ENCODE data around the gene RAMP2.

The RAMP2 gene

DNA sequence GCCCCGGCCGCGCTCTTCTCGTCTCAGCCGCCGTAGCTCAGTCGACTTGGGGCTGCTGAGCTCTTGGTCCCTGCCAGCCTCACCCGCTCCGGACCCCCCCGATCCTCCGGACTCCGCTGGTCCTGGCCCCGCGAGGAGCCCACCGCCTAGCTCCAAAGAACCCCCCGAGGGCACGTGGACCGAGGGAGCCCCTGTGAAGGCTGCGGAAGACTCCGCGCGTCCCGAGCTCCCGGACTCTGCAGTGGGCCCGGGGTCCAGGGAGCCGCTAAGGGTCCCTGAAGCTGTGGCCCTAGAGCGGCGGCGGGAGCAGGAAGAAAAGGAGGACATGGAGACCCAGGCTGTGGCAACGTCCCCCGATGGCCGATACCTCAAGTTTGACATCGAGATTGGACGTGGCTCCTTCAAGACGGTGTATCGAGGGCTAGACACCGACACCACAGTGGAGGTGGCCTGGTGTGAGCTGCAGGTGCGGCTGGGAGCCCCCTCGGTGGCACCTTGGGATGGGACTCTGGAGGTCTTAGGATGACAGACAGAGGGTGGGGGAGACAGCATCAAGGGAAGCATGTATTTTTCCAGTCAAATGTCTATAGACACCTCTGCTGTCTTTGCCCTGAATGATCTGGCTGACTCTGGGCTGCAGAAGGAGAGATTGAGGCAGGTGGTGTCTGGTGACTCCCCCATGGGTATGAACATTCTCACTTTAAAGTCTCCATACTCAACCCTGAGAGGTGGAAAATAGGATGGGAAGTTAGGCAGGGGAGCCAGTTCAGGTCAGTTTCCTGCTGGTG lies 20.0 kb downstream of the RAMP2 start:
- Histone ChIP-seq H3K27ac (ENCODE audit: low read depth, low read length) (peak overlapping the region; percentile 36), H3K4me3 (ENCODE audit: low read depth in 1 of 2, low read length in 2 of 2) (peak overlapping the region; percentile 57 to 58), H3K27me3 (ENCODE audit: control insufficient read depth in 1 of 2, insufficient read depth in 2 of 2, low read length in 2 of 2) (peaks cover 31 to 33% of the 10 kb centered on the region in 2 donors), H3K9me3 (ENCODE audit: control insufficient read depth in 1 of 2, low read length in 2 of 2) (no peaks in the 10 kb centered on the region), H3K36me3 (ENCODE audit: control insufficient read depth in 1 of 2, insufficient read depth in 2 of 2, low read length in 2 of 2) (peaks cover 11 to 29% of the 10 kb centered on the region in 2 donors), H3K4me1 (ENCODE audit: control insufficient read depth in 1 of 2, insufficient read depth in 2 of 2, low read length in 2 of 2) (peaks cover 16 to 18% of the 10 kb centered on the region in 2 donors), H3K9ac (ENCODE audit: low read depth in 1 of 2, low read length in 2 of 2) (peak overlapping the region; percentile 22 to 63)

DNA sequence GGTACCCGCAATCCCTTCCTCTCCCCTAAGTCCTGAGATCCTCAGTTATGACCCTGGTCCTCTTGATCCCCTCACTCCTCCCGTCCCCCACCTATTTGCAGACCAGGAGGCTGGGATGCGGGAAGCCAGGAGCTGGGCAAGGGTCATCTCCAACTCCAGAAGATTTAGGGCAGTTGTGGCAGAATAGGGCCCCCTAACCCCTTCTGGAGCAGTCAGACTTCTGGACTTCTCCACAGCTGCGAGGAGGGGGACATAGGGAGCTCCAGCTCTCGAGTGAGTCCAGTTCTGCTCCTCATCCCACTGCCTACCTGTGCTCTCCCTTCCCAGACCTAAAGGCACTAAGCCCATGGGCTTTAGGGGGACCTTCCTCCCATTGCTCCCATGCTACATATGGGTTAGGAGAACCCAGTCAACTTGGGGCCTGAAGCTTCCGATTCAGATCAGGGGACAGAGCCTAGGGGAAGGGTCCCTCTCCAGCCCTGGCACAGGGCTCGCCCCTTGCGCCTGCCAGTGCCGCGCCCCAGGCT lies 20.7 kb downstream of the RAMP2 start:
- peak overlapping the region; percentile 22 to 63 for H3K9ac ChIP-seq (ENCODE audit: low read depth in 1 of 2, low read length in 2 of 2)
- no peaks in the 10 kb centered on the region for H3K9me3 ChIP-seq (ENCODE audit: control insufficient read depth in 1 of 2, low read length in 2 of 2)
- peak overlapping the region; percentile 57 to 58 for H3K4me3 ChIP-seq (ENCODE audit: low read depth in 1 of 2, low read length in 2 of 2)
- no peak overlapping the region for H3K27ac ChIP-seq (ENCODE audit: low read depth, low read length)
- H3K27me3 ChIP-seq (ENCODE audit: control insufficient read depth in 1 of 2, insufficient read depth in 2 of 2, low read length in 2 of 2): peaks cover 31 to 33% of the 10 kb centered on the region in 2 donors
- peaks cover 16 to 18% of the 10 kb centered on the region in 2 donors for H3K4me1 ChIP-seq (ENCODE audit: control insufficient read depth in 1 of 2, insufficient read depth in 2 of 2, low read length in 2 of 2)
- peaks cover 11 to 26% of the 10 kb centered on the region in 2 donors for H3K36me3 ChIP-seq (ENCODE audit: control insufficient read depth in 1 of 2, insufficient read depth in 2 of 2, low read length in 2 of 2)

- Histone ChIP-seq H3K9ac (ENCODE audit: low read depth in 1 of 2, low read length in 2 of 2) (peak overlapping the region in 1 of 2 donors; percentile 22), H3K36me3 (ENCODE audit: control insufficient read depth in 1 of 2, insufficient read depth in 2 of 2, low read length in 2 of 2) (peaks cover 11 to 20% of the 10 kb centered on the region in 2 donors), H3K4me3 (ENCODE audit: low read depth in 1 of 2, low read length in 2 of 2) (peak overlapping the region; percentile 57 to 58), H3K4me1 (ENCODE audit: control insufficient read depth in 1 of 2, insufficient read depth in 2 of 2, low read length in 2 of 2) (peaks cover 16 to 18% of the 10 kb centered on the region in 2 donors), H3K27me3 (ENCODE audit: control insufficient read depth in 1 of 2, insufficient read depth in 2 of 2, low read length in 2 of 2) (peaks cover 31 to 33% of the 10 kb centered on the region in 2 donors), H3K9me3 (ENCODE audit: control insufficient read depth in 1 of 2, low read length in 2 of 2) (no peaks in the 10 kb centered on the region), H3K27ac (ENCODE audit: low read depth, low read length) (no peak overlapping the region)
These were observed 21.4 kb downstream of the RAMP2 start for GRCh38 chr17:42782166-42783061.

- Histone ChIP-seq H3K4me1 (ENCODE audit: control insufficient read depth in 1 of 2, insufficient read depth in 2 of 2, low read length in 2 of 2) (peaks cover 16 to 18% of the 10 kb centered on the region in 2 donors), H3K4me3 (ENCODE audit: low read depth in 1 of 2, low read length in 2 of 2) (peak overlapping the region in 1 of 2 donors; percentile 5), H3K9me3 (ENCODE audit: control insufficient read depth in 1 of 2, low read length in 2 of 2) (no peaks in the 10 kb centered on the region), H3K27ac (ENCODE audit: low read depth, low read length) (no peak overlapping the region), H3K36me3 (ENCODE audit: control insufficient read depth in 1 of 2, insufficient read depth in 2 of 2, low read length in 2 of 2) (peaks cover 10 to 12% of the 10 kb centered on the region in 2 donors), H3K27me3 (ENCODE audit: control insufficient read depth in 1 of 2, insufficient read depth in 2 of 2, low read length in 2 of 2) (peaks cover 31 to 33% of the 10 kb centered on the region in 2 donors), H3K9ac (ENCODE audit: low read depth in 1 of 2, low read length in 2 of 2) (no peak overlapping the region)
These were observed 22.2 kb downstream of the RAMP2 start for GRCh38 chr17:42783062-42783790.

GRCh38 chr17:42783791-42784138 lies 22.7 kb downstream of the RAMP2 start:
- Histone ChIP-seq H3K27ac (ENCODE audit: low read depth, low read length) (no peak overlapping the region), H3K4me1 (ENCODE audit: control insufficient read depth in 1 of 2, insufficient read depth in 2 of 2, low read length in 2 of 2) (peaks cover 16 to 18% of the 10 kb centered on the region in 2 donors), H3K9ac (ENCODE audit: low read depth in 1 of 2, low read length in 2 of 2) (no peak overlapping the region), H3K27me3 (ENCODE audit: control insufficient read depth in 1 of 2, insufficient read depth in 2 of 2, low read length in 2 of 2) (peaks cover 31 to 33% of the 10 kb centered on the region in 2 donors), H3K9me3 (ENCODE audit: control insufficient read depth in 1 of 2, low read length in 2 of 2) (no peaks in the 10 kb centered on the region), H3K4me3 (ENCODE audit: low read depth in 1 of 2, low read length in 2 of 2) (no peak overlapping the region), H3K36me3 (ENCODE audit: control insufficient read depth in 1 of 2, insufficient read depth in 2 of 2, low read length in 2 of 2) (peaks cover 5 to 6% of the 10 kb centered on the region in 2 donors)

GRCh38 chr17:42784409-42784808 lies 23.4 kb downstream of the RAMP2 start:
- Histone ChIP-seq H3K4me3 (ENCODE audit: low read depth in 1 of 2, low read length in 2 of 2) (no peak overlapping the region), H3K36me3 (ENCODE audit: control insufficient read depth in 1 of 2, insufficient read depth in 2 of 2, low read length in 2 of 2) (peaks cover 0 to 2% of the 10 kb centered on the region in 2 donors), H3K9me3 (ENCODE audit: control insufficient read depth in 1 of 2, low read length in 2 of 2) (no peaks in the 10 kb centered on the region), H3K9ac (ENCODE audit: low read depth in 1 of 2, low read length in 2 of 2) (no peak overlapping the region), H3K4me1 (ENCODE audit: control insufficient read depth in 1 of 2, insufficient read depth in 2 of 2, low read length in 2 of 2) (peaks cover 16 to 18% of the 10 kb centered on the region in 2 donors), H3K27me3 (ENCODE audit: control insufficient read depth in 1 of 2, insufficient read depth in 2 of 2, low read length in 2 of 2) (peaks cover 31 to 33% of the 10 kb centered on the region in 2 donors), H3K27ac (ENCODE audit: low read depth, low read length) (no peak overlapping the region)

DNA sequence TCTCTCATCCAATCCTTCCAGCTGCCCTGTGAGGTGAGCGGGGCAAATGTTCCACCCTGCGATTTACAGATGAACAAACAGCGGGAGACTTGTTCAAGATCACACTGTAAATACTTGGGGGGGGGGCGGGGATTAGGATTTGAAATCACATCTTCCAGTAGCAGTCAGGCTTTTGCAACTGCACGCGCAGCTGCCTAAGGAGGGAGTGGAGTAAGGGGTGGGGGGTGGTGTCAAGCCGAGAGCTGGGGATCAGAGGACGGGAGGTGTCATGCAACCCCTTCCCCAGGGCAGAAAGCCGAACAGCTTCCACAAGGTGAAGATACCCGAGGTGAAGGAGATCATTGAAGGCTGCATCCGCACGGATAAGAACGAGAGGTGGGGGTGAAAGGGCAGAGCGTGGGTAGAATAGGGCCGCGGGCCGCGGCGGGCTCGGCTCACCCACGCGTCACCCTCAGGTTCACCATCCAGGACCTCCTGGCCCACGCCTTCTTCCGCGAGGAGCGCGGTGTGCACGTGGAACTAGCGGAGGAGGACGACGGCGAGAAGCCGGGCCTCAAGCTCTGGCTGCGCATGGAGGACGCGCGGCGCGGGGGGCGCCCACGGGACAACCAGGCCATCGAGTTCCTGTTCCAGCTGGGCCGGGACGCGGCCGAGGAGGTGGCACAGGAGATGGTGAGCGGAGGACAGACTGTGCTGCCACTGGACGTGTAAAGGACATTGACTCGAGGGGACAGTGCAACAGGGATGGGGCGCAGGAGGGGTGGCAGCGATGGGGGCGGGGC lies 24.0 kb downstream of the RAMP2 start:
- Histone ChIP-seq H3K27ac (ENCODE audit: low read depth, low read length) (no peak overlapping the region), H3K36me3 (ENCODE audit: control insufficient read depth in 1 of 2, insufficient read depth in 2 of 2, low read length in 2 of 2) (no peaks in the 10 kb centered on the region), H3K9me3 (ENCODE audit: control insufficient read depth in 1 of 2, low read length in 2 of 2) (no peaks in the 10 kb centered on the region), H3K4me3 (ENCODE audit: low read depth in 1 of 2, low read length in 2 of 2) (no peak overlapping the region), H3K4me1 (ENCODE audit: control insufficient read depth in 1 of 2, insufficient read depth in 2 of 2, low read length in 2 of 2) (peaks cover 10 to 12% of the 10 kb centered on the region in 2 donors), H3K27me3 (ENCODE audit: control insufficient read depth in 1 of 2, insufficient read depth in 2 of 2, low read length in 2 of 2) (peaks cover 31 to 33% of the 10 kb centered on the region in 2 donors), H3K9ac (ENCODE audit: low read depth in 1 of 2, low read length in 2 of 2) (no peak overlapping the region)

- Histone ChIP-seq H3K4me1 (ENCODE audit: control insufficient read depth in 1 of 2, insufficient read depth in 2 of 2, low read length in 2 of 2) (peaks cover 8 to 9% of the 10 kb centered on the region in 2 donors), H3K9ac (ENCODE audit: low read depth in 1 of 2, low read length in 2 of 2) (no peak overlapping the region), H3K27ac (ENCODE audit: low read depth, low read length) (no peak overlapping the region), H3K9me3 (ENCODE audit: control insufficient read depth in 1 of 2, low read length in 2 of 2) (no peaks in the 10 kb centered on the region), H3K27me3 (ENCODE audit: control insufficient read depth in 1 of 2, insufficient read depth in 2 of 2, low read length in 2 of 2) (peaks cover 21 to 22% of the 10 kb centered on the region in 2 donors), H3K4me3 (ENCODE audit: low read depth in 1 of 2, low read length in 2 of 2) (no peak overlapping the region), H3K36me3 (ENCODE audit: control insufficient read depth in 1 of 2, insufficient read depth in 2 of 2, low read length in 2 of 2) (no peaks in the 10 kb centered on the region)
These were observed 26.2 kb downstream of the RAMP2 start for GRCh38 chr17:42787266-42787665.

DNA sequence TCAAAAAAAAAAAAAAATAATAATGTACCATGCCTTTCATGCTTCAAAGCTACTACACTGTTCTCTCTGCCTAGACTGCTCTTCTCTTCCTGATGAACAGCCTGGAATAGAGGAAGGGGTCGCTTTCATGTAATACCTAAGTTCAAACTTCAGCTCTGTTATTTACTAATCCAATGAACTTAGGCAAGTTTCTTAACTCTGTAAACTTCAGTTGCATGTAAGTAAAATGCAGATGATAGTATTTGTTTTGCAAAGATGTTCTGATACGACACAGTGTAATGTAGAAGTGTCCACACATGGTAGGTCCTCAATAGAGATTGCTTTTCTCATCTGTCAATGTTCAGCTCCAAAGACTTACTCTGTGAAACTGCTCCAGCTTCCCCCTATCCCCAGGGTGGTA lies 30.9 kb downstream of the RAMP2 start:
- Histone ChIP-seq H3K9ac (ENCODE audit: low read depth in 1 of 2, low read length in 2 of 2) (no peak overlapping the region), H3K4me3 (ENCODE audit: low read depth in 1 of 2, low read length in 2 of 2) (no peak overlapping the region), H3K27me3 (ENCODE audit: control insufficient read depth in 1 of 2, insufficient read depth in 2 of 2, low read length in 2 of 2) (no peaks in the 10 kb centered on the region), H3K9me3 (ENCODE audit: control insufficient read depth in 1 of 2, low read length in 2 of 2) (no peaks in the 10 kb centered on the region), H3K4me1 (ENCODE audit: control insufficient read depth in 1 of 2, insufficient read depth in 2 of 2, low read length in 2 of 2) (peaks cover 16% of the 10 kb centered on the region in 2 donors), H3K27ac (ENCODE audit: low read depth, low read length) (no peak overlapping the region), H3K36me3 (ENCODE audit: control insufficient read depth in 1 of 2, insufficient read depth in 2 of 2, low read length in 2 of 2) (peaks cover 6 to 10% of the 10 kb centered on the region in 2 donors)
